G401.6 (cell line): Measurements from ENCODE around the gene NEUROD1.

ENCODE experiments used
- FAIRE-seq: peaks from 2 replicates; lab custom pipeline; 2012; peaks lifted over from hg19 to GRCh38; lab: Jason Lieb, UNC

NEUROD1 gene

GRCh38 chr2:181679544-181679979 lies 755 bp downstream of the NEUROD1 start:
- FAIRE-seq: no peak

GRCh38 chr2:181678861-181679543 lies 1.3 kb downstream of the NEUROD1 start:
- FAIRE-seq: no peak

DNA sequence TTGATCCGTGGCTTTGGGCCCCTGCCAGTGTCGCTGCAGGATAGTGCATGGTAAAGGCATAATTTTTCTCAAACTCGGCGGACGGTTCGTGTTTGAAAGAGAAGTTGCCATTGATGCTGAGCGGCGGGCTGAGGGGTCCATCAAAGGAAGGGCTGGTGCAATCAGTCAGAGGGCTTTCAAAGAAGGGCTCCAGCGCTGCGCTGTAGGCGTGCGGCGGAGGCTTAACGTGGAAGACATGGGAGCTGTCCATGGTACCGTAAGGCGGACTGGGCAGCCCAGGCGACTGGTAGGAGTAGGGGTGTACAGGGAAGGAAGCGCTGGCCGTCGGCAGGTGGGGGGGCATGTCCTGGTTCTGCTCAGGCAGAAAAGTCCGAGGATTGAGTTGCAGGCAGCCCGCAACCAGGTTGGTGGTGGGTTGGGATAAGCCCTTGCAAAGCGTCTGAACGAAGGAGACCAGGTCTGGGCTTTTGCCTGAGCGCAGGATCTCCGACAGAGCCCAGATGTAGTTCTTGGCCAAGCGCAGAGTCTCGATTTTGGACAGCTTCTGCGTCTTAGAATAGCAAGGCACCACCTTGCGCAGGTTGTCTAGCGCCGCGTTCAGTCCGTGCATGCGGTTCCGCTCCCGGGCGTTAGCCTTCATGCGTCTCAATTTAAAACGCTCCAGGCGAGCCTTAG lies 2.3 kb downstream of the NEUROD1 start:
- no peak for FAIRE-seq

DNA sequence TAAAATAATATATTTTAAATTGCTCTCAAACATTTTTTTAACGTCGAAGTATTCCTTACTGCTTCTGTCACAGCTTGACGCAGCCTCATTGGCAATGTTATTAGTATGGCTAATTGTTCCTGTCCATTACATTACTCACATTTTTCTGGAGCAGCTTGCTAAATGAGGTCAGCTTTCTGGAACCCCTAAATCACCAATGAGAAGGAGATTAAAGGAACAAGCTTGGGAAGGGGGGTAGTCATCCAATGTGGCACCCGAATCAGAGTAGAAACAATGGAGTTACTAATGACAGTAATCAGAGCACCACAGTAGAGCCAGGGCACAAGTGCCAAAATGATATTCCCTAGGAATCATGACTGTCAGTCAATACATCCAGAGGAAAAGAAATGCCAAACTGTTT lies 5.1 kb downstream of the NEUROD1 start:
- no peak for FAIRE-seq

DNA sequence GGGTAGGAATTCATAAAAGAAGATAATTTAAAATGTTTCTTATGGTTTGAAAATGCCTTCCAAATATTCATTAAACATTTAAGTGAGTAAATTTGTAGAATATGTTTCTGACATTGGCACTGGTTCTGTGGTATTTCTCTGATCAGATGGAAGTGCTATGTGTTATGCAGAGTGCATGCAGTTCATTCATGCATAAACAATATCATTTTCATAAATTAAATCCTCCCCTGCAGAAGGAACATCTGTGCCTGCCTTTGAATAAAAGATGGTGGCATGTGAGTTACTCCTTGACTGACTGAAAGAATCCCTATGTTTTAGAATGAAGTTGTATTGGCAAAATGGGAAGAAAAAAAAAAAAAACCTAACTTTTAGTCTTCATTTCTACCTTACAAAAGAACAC lies 5.9 kb downstream of the NEUROD1 start:
- no peak for FAIRE-seq

- no peak for FAIRE-seq
Observed at GRCh38 chr2:181673173-181673572, 7.1 kb downstream of the NEUROD1 start.

GRCh38 chr2:181672255-181673008 lies 7.9 kb downstream of the NEUROD1 start:
- no peak for FAIRE-seq

- no peak for FAIRE-seq
Observed at GRCh38 chr2:181670632-181671031, 9.7 kb downstream of the NEUROD1 start.

DNA sequence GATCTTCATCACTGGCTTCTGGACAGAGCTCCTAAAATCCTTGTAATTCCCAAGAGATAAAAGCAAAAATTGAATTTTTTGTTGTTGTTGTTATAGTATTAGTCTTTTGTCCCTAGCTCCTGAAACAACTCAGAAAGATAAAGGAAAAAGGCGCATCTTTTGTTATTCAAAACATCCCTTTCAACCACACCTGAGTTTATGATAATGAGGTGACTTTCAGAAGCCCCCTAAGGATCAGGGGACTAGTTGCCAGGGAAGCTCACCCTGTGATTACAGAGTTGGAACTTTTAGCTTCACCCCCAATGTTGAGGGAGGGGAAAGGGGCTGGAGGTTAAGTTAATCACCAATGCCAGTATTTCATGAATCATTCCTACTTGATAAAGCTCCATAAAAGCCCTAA lies 13.1 kb downstream of the NEUROD1 start:
- FAIRE-seq: no peak

GRCh38 chr2:181662287-181662686 lies 18.0 kb downstream of the NEUROD1 start:
- FAIRE-seq: no peak

DNA sequence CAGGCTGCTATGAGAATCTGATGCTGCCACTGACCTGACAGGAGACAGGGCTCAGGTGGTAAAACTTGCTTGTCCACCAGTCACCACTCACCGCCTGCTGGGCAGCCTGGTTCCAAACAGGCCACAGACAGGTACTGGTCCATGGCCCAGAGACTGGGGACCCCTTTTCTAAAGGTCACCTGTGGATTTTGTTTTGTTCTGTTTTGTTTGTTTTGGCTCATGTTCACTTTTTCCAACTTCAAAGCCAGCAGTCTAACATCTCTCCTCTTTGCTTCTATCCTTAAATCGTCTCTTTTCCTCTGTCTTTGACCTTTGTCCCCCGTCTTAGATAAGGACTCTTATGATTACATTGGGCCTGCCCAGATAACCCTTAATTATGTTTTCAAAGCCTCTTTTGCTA lies 20.1 kb downstream of the NEUROD1 start:
- no peak for FAIRE-seq

- no peak for FAIRE-seq
Observed at GRCh38 chr2:181658444-181658843, 21.9 kb downstream of the NEUROD1 start.

- no peak for FAIRE-seq
Observed at GRCh38 chr2:181657379-181657778, 22.9 kb downstream of the NEUROD1 start.

- no peak for FAIRE-seq
Observed at GRCh38 chr2:181656450-181657291, 23.6 kb downstream of the NEUROD1 start, which contains the start of gene CERKL. TSS of gene CERKL (minus strand) at chr2:181657105. CDS start at chr2:181657006, 99 bp downstream.

DNA sequence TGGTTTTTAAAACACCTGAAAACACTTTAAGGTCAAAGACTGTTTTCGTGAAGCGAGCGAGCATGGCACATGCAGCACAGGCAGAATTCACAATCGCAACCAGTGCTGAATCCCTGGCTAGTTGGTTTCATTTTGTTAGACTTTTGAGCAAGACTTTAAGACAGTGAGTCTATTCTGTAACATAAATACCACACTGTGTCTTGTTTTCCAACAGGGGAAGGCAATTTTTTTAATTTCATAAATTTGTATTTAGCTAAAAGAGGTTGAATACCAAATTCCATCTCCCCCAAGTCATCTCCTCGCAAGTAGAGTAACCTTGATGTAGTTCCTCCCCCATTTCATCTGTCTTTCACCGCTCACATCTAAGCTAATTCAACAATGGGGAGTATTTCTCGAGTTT lies 24.8 kb downstream of the NEUROD1 start:
- FAIRE-seq: no peak

GRCh38 chr2:181649436-181649979 lies 30.8 kb downstream of the NEUROD1 start:
- no peak for FAIRE-seq

DNA sequence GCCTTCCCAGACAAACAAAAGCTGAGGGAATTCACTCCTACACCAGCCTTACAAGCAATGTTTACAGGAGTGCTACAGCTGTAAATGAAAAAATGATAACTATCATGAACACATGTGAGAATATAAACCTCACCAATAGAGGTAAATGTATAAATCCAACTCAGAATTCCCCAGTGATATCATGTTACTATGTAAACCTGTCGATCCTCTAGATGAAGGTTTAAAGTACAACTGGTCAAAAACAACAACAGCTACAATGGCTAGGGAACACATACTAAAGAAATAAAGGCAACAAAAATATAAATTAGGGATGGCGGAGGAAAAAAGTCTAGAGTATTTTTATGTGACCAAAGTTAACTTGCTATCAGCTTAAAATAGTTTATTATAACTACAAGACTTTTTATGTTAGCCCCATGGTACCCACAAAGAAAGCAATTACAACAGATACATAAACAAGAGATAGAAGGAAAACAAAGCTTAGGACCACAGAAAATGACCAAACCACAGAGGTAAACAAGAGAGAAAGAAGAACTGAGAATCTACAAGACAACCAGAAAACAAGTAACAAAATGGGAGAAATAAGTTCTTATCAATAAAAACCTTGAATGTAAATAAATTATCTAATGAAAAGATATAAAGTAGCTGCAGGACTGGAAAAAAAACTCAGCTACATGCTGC lies 31.7 kb downstream of the NEUROD1 start:
- FAIRE-seq: no peak

GRCh38 chr2:181646415-181646987 lies 33.8 kb downstream of the NEUROD1 start:
- FAIRE-seq: no peak

- no peak for FAIRE-seq
Observed at GRCh38 chr2:181643151-181643550, 37.2 kb downstream of the NEUROD1 start.

DNA sequence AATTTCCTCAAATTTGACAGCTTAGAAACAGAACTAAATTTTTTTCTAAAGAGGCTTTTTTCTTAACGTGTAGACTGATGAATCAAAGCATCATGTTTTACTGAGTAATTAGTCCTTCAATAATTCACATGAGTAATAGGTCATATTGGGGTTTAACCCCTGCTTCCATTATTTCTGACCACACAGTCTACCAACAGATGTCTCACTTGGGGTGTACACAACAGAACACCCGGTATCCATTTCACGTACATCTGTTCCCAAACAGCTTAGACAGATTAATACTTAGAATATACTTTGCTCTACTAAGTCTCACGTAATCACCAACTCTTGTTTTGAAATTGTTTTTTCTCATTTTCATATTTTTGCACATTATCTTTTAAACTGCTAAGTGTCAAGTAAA lies 38.2 kb downstream of the NEUROD1 start:
- no peak for FAIRE-seq

DNA sequence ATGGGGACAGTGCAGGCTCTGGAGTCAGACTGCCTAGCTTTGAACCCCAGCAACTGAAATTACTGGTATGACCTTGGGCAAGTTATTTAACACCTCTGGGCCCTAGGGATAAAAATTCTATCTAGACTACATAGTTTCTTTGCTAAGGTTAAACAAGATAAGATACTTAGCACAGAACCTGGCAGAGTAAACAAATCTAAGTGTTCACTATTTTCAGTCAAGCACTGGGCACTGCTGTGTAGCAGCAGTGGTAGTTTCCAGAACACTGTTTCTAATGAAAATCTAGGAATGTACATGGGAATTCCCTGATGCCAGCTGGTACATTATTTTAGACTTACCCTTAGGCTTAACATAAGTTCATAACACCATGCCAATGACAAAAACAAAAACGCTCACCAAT lies 40.6 kb downstream of the NEUROD1 start:
- FAIRE-seq: no peak
